Measurements from ENCODE around the gene TAF4. TPM values are rescaled to one million over a fixed set of nuclear protein-coding genes. Genes with fewer than 3 reads are reported as not detected.

TAF4 gene
- total and polyA plus RNA-seq, 2 donors (not counting 1 experiment from before 2014, with no cell fraction given), result 2.6 to 3.0 TPM

DNA sequence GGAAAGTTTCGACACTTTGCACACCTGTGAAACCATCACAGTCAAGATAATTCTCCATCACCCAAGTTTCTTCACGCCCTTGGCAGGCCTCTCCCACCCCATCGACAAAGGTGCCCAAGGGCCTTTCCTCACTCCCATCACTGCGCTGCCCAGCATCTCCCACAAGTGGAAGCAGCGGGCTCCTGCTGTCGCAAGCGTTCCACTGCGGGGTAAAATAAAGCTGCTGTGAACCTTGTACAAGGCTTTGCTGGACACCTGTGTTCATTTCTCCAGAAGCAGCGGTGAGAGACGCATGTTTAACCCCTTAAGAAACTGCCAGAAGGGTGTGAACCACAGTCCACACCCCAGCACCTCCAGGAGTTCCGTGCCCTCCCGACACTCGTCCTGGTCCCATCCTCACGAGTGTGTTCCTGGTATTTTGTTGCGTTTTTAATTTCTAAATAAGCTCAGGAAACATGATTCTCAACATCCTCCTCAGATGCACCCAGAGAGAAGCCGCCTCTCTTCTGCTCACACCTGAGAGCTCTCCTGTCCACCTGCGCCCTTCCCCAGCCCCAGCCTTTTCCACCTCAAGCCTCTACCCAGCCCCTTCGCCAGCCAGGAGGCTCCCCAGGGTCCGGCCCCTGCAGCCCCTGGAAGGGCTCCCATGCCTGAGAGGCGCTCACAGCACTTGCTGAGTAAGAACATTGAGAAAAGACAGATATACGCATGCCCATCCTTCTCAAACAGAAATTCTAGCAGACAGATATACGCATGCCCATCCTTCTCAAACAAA, 97.5 kb downstream of the TAF4 start:
- Histone ChIP-seq H4K20me1 (ENCODE audit: control insufficient read depth, extremely low read depth, insufficient read depth, low read length) (no peaks in the 10 kb centered on the region), H3K27me3 (ENCODE audit: control insufficient read depth, insufficient read depth, low read length) (peaks cover 8% of the 10 kb centered on the region), H3K4me3 (replicated peaks in 1 of 4; ENCODE audit: control extremely low read depth in 1 of 4, insufficient read depth in 1 of 4, low read depth in 3 of 4, low read length in 4 of 4) (no peak overlapping the region), H3K27ac (ENCODE audit: insufficient read depth, low read length) (no peak overlapping the region), H3K36me3 (ENCODE audit: control insufficient read depth, insufficient read depth, low read length) (peaks cover 4% of the 10 kb centered on the region), H3K4me1 (ENCODE audit: control insufficient read depth, extremely low read depth, insufficient read depth, low read length) (no peaks in the 10 kb centered on the region), H2AFZ (ENCODE audit: low read length) (no peak overlapping the region), H3K9me3 (ENCODE audit: control insufficient read depth, insufficient read depth, low read depth, low read length) (no peaks in the 10 kb centered on the region), H3K9ac (ENCODE audit: insufficient read depth, low read length) (no peak overlapping the region), H3K79me2 (ENCODE audit: control insufficient read depth, insufficient read depth, low read length) (no peaks in the 10 kb centered on the region), H3K4me2 (ENCODE audit: extremely low read depth, insufficient read depth, low read length) (no peak overlapping the region)
- DNase-seq (ENCODE audit: low read depth in 2 of 2), result no peak
- no peak for TF ChIP-seq EZH2 (IDR thresholded peaks at IDR 0.05; ENCODE audit: low read length, missing control alignments)
- TF ChIP-seq, protein P1, sequence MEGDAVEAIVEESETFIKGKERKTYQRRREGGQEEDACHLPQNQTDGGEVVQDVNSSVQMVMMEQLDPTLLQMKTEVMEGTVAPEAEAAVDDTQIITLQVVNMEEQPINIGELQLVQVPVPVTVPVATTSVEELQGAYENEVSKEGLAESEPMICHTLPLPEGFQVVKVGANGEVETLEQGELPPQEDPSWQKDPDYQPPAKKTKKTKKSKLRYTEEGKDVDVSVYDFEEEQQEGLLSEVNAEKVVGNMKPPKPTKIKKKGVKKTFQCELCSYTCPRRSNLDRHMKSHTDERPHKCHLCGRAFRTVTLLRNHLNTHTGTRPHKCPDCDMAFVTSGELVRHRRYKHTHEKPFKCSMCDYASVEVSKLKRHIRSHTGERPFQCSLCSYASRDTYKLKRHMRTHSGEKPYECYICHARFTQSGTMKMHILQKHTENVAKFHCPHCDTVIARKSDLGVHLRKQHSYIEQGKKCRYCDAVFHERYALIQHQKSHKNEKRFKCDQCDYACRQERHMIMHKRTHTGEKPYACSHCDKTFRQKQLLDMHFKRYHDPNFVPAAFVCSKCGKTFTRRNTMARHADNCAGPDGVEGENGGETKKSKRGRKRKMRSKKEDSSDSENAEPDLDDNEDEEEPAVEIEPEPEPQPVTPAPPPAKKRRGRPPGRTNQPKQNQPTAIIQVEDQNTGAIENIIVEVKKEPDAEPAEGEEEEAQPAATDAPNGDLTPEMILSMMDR (conservative IDR thresholded peaks at IDR 0.05 in 1 of 2, IDR thresholded peaks at IDR 0.05 in 1 of 2; ENCODE audit: low read depth in 1 of 2, low read length in 2 of 2), result no peak

DNA sequence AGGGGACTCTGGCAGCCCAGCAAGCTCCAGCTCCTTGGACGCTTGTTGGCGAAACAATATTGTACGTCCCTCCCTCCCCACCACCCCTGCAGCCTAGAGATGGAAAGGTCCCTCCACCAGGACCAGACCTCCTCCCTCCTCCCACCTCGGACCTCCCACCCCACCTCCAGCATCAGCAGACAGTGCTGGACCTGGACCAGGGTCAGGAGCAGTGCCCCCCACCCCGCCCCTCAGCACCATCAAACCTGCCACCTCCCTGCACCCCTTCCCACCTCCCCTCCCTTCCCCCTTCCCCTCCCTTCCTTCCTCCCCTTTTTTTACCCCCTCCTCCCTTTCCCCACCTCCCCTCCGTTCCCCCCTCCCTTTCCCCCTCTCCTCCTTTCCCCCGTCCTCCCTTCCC, 98.4 kb downstream of the TAF4 start:
- Histone ChIP-seq H3K4me2 (ENCODE audit: extremely low read depth, insufficient read depth, low read length) (no peak overlapping the region), H3K9ac (ENCODE audit: insufficient read depth, low read length) (no peak overlapping the region), H3K9me3 (ENCODE audit: control insufficient read depth, insufficient read depth, low read depth, low read length) (no peaks in the 10 kb centered on the region), H3K4me1 (ENCODE audit: control insufficient read depth, extremely low read depth, insufficient read depth, low read length) (no peaks in the 10 kb centered on the region), H4K20me1 (ENCODE audit: control insufficient read depth, extremely low read depth, insufficient read depth, low read length) (no peaks in the 10 kb centered on the region), H3K27ac (ENCODE audit: insufficient read depth, low read length) (no peak overlapping the region), H3K4me3 (replicated peaks in 1 of 4; ENCODE audit: control extremely low read depth in 1 of 4, insufficient read depth in 1 of 4, low read depth in 3 of 4, low read length in 4 of 4) (no peak overlapping the region), H3K36me3 (ENCODE audit: control insufficient read depth, insufficient read depth, low read length) (no peaks in the 10 kb centered on the region), H3K79me2 (ENCODE audit: control insufficient read depth, insufficient read depth, low read length) (no peaks in the 10 kb centered on the region), H3K27me3 (ENCODE audit: control insufficient read depth, insufficient read depth, low read length) (peaks cover 8% of the 10 kb centered on the region), H2AFZ (ENCODE audit: low read length) (no peak overlapping the region)
- no peak for DNase-seq (ENCODE audit: low read depth in 2 of 2)
- no peak for TF ChIP-seq EZH2 (IDR thresholded peaks at IDR 0.05; ENCODE audit: low read length, missing control alignments)
- TF ChIP-seq, protein P1 (conservative IDR thresholded peaks at IDR 0.05 in 1 of 2, IDR thresholded peaks at IDR 0.05 in 1 of 2; ENCODE audit: low read depth in 1 of 2, low read length in 2 of 2), result no peak

DNA sequence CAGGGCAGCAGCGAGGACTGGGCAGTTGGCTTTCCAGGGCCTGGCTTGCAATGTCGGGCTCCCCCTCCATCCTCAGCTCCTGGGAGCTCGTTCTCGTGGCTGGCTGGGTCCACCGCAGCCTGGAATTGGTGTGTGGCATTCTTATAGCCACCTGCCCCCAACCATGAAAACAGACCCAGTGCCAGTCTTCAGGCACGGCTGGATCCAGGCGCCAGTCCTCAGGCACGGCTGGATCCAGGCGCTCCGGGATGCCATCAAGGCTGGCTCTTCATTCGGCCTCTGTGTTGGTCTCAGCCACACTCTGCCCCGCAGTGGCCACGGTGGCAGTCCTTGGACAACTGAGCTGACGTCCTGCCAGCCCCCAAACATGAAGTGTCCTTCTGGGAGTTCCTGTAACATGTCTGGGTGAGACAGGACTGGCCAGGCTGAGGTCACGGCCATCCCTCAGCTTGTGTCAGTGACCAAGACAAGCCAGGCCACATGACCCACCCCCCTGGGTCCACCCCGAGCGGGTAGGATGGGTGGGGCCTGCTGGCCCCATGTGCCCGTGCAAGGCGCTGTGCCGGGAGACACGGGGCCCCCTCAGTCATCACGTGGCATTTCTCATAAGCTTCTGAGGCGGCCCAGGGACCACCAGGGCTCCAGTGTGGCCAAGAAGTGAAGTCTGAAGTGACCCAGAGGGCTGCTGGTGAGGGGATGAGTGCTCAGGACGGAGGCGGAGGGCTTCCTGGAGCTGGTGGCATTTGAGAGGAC, 99.0 kb downstream of the TAF4 start:
- no peaks in the 10 kb centered on the region for H3K4me1 ChIP-seq (ENCODE audit: control insufficient read depth, extremely low read depth, insufficient read depth, low read length)
- no peak overlapping the region for H3K27ac ChIP-seq (ENCODE audit: insufficient read depth, low read length)
- DNase-seq (ENCODE audit: low read depth in 2 of 2), result no peak
- H3K4me3 ChIP-seq (replicated peaks in 1 of 4; ENCODE audit: control extremely low read depth in 1 of 4, insufficient read depth in 1 of 4, low read depth in 3 of 4, low read length in 4 of 4), result no peak overlapping the region
- H3K9ac ChIP-seq (ENCODE audit: insufficient read depth, low read length), result no peak overlapping the region
- no peaks in the 10 kb centered on the region for H3K9me3 ChIP-seq (ENCODE audit: control insufficient read depth, insufficient read depth, low read depth, low read length)
- H3K27me3 ChIP-seq (ENCODE audit: control insufficient read depth, insufficient read depth, low read length), result peaks cover 8% of the 10 kb centered on the region
- H3K4me2 ChIP-seq (ENCODE audit: extremely low read depth, insufficient read depth, low read length), result no peak overlapping the region
- H3K79me2 ChIP-seq (ENCODE audit: control insufficient read depth, insufficient read depth, low read length), result no peaks in the 10 kb centered on the region
- TF ChIP-seq, protein P1 (conservative IDR thresholded peaks at IDR 0.05 in 1 of 2, IDR thresholded peaks at IDR 0.05 in 1 of 2; ENCODE audit: low read depth in 1 of 2, low read length in 2 of 2), result no peak
- no peak for TF ChIP-seq EZH2 (IDR thresholded peaks at IDR 0.05; ENCODE audit: low read length, missing control alignments)
- no peaks in the 10 kb centered on the region for H4K20me1 ChIP-seq (ENCODE audit: control insufficient read depth, extremely low read depth, insufficient read depth, low read length)
- H3K36me3 ChIP-seq (ENCODE audit: control insufficient read depth, insufficient read depth, low read length), result no peaks in the 10 kb centered on the region
- H2AFZ ChIP-seq (ENCODE audit: low read length), result no peak overlapping the region

Data from fibroblast of lung (primary cell).